Activated CD4-positive, alpha-beta T cell treated with anti-CD3 and anti-CD28 coated beads for 36 hours (primary cell): ENCODE data around the gene ANGPTL5. TPM values are rescaled to one million over a fixed set of nuclear protein-coding genes. Genes with fewer than 3 reads are reported as not detected.

Experiments used
- ATAC-seq: fragments of 200-7000 bp; cut with Tn5 transposase; one replicate; pipeline ENCODE4 v1.10.0; 2021; ENCODE audit warnings: mild to moderate bottlenecking, moderate library complexity
- CTCF ChIA-PET: fragments of 350-600 bp; sonication (Branson Sonifier 250); formaldehyde crosslinking; loops from one replicate; lab custom pipeline; 2021; ENCODE audit warnings: antibody characterized with exemption; lab: Charles Lee
- POLR2A ChIA-PET: fragments of 350-600 bp; sonication (Branson Sonifier 250); formaldehyde crosslinking; loops from one replicate; lab custom pipeline; 2021; ENCODE audit warnings: antibody characterized with exemption, inconsistent platforms; lab: Charles Lee
- DNase-seq: peaks from one replicate; pipeline ENCODE4 v3.0.0-alpha.2; 2020
- H3K27ac Mint-ChIP-seq: one replicate; pipeline ENCODE4 v1.8.0; 2021; ENCODE audit warnings: mixed read lengths
- H3K27me3 Mint-ChIP-seq: one replicate; pipeline ENCODE4 v1.8.0; 2021; ENCODE audit warnings: mixed read lengths
- H3K36me3 Mint-ChIP-seq: one replicate; pipeline ENCODE4 v1.8.0; 2021; ENCODE audit warnings: low read depth, mixed read lengths
- H3K4me1 Mint-ChIP-seq: one replicate; pipeline ENCODE4 v1.8.0; 2021; ENCODE audit warnings: mixed read lengths
- H3K4me3 Mint-ChIP-seq: one replicate; pipeline ENCODE4 v1.8.0; 2021; ENCODE audit warnings: mild to moderate bottlenecking, moderate library complexity, mixed read lengths
- H3K9me3 Mint-ChIP-seq: one replicate; pipeline ENCODE4 v1.8.0; 2021; ENCODE audit warnings: low read depth, mixed read lengths
- intact Hi-C, 2 experiments: fragments of 100-400 bp; cut with DNase I in 1 of 2; cut with micrococcal nuclease in 1 of 2; formaldehyde crosslinking; loops; one replicate each; pipeline versions ENCODE4 v1.14.2 to v1.15.1; 2022 to 2024; cut with DNase I, micrococcal nuclease
- total RNA-seq, 2 experiments: library from RNA; stranded (reverse); gene quantifications; one replicate each; pipeline ENCODE4 v1.2.3, GENCODE V29; 2021

Gene ANGPTL5
- total RNA-seq, 2 experiments from 2014 or later = not detected

- no peak for DNase-seq
- intact Hi-C loops = no loop called here
- ATAC-seq = no peak
- H3K4me1 Mint-ChIP-seq = no peaks in the 10 kb centered on the region
- ChIA-PET POLR2A (no interaction called here), CTCF (no interaction called here)
- H3K27me3 Mint-ChIP-seq = peaks cover 15% of the 10 kb centered on the region
- H3K4me3 Mint-ChIP-seq = no peak overlapping the region
- no peaks in the 10 kb centered on the region for H3K36me3 Mint-ChIP-seq
- H3K9me3 Mint-ChIP-seq = no peaks in the 10 kb centered on the region
- no peak overlapping the region for H3K27ac Mint-ChIP-seq
These were observed 30.7 kb downstream of the ANGPTL5 start for GRCh38 chr11:101885631-101886030.

- ATAC-seq (no peak), DNase-seq (no peak)
- Mint-ChIP-seq H3K36me3 (no peaks in the 10 kb centered on the region), H3K4me3 (no peak overlapping the region), H3K4me1 (no peaks in the 10 kb centered on the region), H3K9me3 (no peaks in the 10 kb centered on the region), H3K27me3 (peaks cover 20% of the 10 kb centered on the region), H3K27ac (no peak overlapping the region)
- POLR2A ChIA-PET = no interaction called here
- intact Hi-C loops = no loop called here
- CTCF ChIA-PET = no interaction called here
These were observed 34.7 kb downstream of the ANGPTL5 start for GRCh38 chr11:101881586-101881985.

GRCh38 chr11:101880222-101880621 is 36.1 kb downstream of the ANGPTL5 start:
- intact Hi-C loops = no loop called here
- no peaks in the 10 kb centered on the region for H3K4me1 Mint-ChIP-seq
- POLR2A ChIA-PET = no interaction called here
- H3K4me3 Mint-ChIP-seq = no peak overlapping the region
- CTCF ChIA-PET = interaction anchor here (0.6 to 1.5 kb wide), 3 partner anchors 20 to 414 kb away, joined by 3 to 9 read pairs (median 4); no protein-coding TSS in a partner anchor
- H3K9me3 Mint-ChIP-seq = no peaks in the 10 kb centered on the region
- DNase-seq (no peak), ATAC-seq (no peak)
- H3K36me3 Mint-ChIP-seq = no peaks in the 10 kb centered on the region
- no peak overlapping the region for H3K27ac Mint-ChIP-seq
- H3K27me3 Mint-ChIP-seq = peaks cover 18% of the 10 kb centered on the region

GRCh38 chr11:101872171-101872882 is 44.0 kb downstream of the ANGPTL5 start:
- ChIA-PET POLR2A (no interaction called here), CTCF (no interaction called here)
- H3K36me3 Mint-ChIP-seq = no peaks in the 10 kb centered on the region
- ATAC-seq (no peak), DNase-seq (no peak)
- H3K27me3 Mint-ChIP-seq = peaks cover 8% of the 10 kb centered on the region
- H3K4me1 Mint-ChIP-seq = no peaks in the 10 kb centered on the region
- no peak overlapping the region for H3K27ac Mint-ChIP-seq
- intact Hi-C loops = no loop called here
- H3K9me3 Mint-ChIP-seq = no peaks in the 10 kb centered on the region
- H3K4me3 Mint-ChIP-seq = no peak overlapping the region

- ATAC-seq = no peak
- no peak overlapping the region for H3K4me3 Mint-ChIP-seq
- ChIA-PET POLR2A (no interaction called here), CTCF (interaction anchor here (2.1 kb wide), 1 partner anchor 10 kb away, joined by 8 read pairs; no protein-coding TSS in a partner anchor)
- intact Hi-C loops = no loop called here
- H3K36me3 Mint-ChIP-seq = no peaks in the 10 kb centered on the region
- DNase-seq = no peak
- H3K27ac Mint-ChIP-seq = no peak overlapping the region
- peaks cover 6% of the 10 kb centered on the region for H3K27me3 Mint-ChIP-seq
- no peaks in the 10 kb centered on the region for H3K4me1 Mint-ChIP-seq
- H3K9me3 Mint-ChIP-seq = no peaks in the 10 kb centered on the region
These were observed 45.8 kb downstream of the ANGPTL5 start for GRCh38 chr11:101870510-101870909.

GRCh38 chr11:101867951-101868350 is 48.4 kb downstream of the ANGPTL5 start:
- Mint-ChIP-seq H3K36me3 (no peaks in the 10 kb centered on the region), H3K4me1 (no peaks in the 10 kb centered on the region), H3K27me3 (peaks cover 8% of the 10 kb centered on the region), H3K9me3 (peaks cover 5% of the 10 kb centered on the region), H3K4me3 (no peak overlapping the region), H3K27ac (no peak overlapping the region)
- intact Hi-C loops = no loop called here
- ChIA-PET CTCF (interaction anchor here (0.9 kb wide), 1 partner anchor 140 kb away, joined by 3 read pairs; no protein-coding TSS in a partner anchor), POLR2A (no interaction called here)
- no peak for DNase-seq
- no peak for ATAC-seq

GRCh38 chr11:101866619-101867491 is 49.5 kb downstream of the ANGPTL5 start:
- CTCF ChIA-PET = interaction anchor here (9.1 kb wide), 1 partner anchor 141 kb away, joined by 104 read pairs; no protein-coding TSS in a partner anchor

GRCh38 chr11:101864098-101864497 is 52.2 kb downstream of the ANGPTL5 start:
- POLR2A ChIA-PET = no interaction called here
- peaks cover 11% of the 10 kb centered on the region for H3K27me3 Mint-ChIP-seq
- no peak for DNase-seq
- peaks cover 5% of the 10 kb centered on the region for H3K9me3 Mint-ChIP-seq
- CTCF ChIA-PET = interaction anchor here (0.7 to 9.1 kb wide), 3 partner anchors 30 to 229 kb away, joined by 3 to 104 read pairs (median 4); no protein-coding TSS in a partner anchor
- H3K27ac Mint-ChIP-seq = no peak overlapping the region
- no peak for ATAC-seq
- no peaks in the 10 kb centered on the region for H3K4me1 Mint-ChIP-seq
- intact Hi-C loops = no loop called here
- no peaks in the 10 kb centered on the region for H3K36me3 Mint-ChIP-seq
- no peak overlapping the region for H3K4me3 Mint-ChIP-seq

More at GRCh38 chr11:101866619-101867491, 49.5 kb downstream of the ANGPTL5 start:
- no peak for DNase-seq
- POLR2A ChIA-PET = no interaction called here
- H3K27me3 Mint-ChIP-seq = peaks cover 14% of the 10 kb centered on the region
- H3K36me3 Mint-ChIP-seq = no peaks in the 10 kb centered on the region
- peaks cover 5% of the 10 kb centered on the region for H3K9me3 Mint-ChIP-seq
- no peaks in the 10 kb centered on the region for H3K4me1 Mint-ChIP-seq
- no peak for ATAC-seq
- H3K4me3 Mint-ChIP-seq = no peak overlapping the region
- intact Hi-C loops = no loop called here
- no peak overlapping the region for H3K27ac Mint-ChIP-seq

- Mint-ChIP-seq H3K9me3 (peaks cover 5% of the 10 kb centered on the region), H3K36me3 (no peaks in the 10 kb centered on the region), H3K27ac (no peak overlapping the region), H3K27me3 (peaks cover 11% of the 10 kb centered on the region), H3K4me3 (no peak overlapping the region), H3K4me1 (no peaks in the 10 kb centered on the region)
- DNase-seq (no peak), ATAC-seq (no peak)
- intact Hi-C loops = no loop called here
- ChIA-PET CTCF (interaction anchor here (0.7 to 9.1 kb wide), 3 partner anchors 29 to 147 kb away, joined by 3 to 104 read pairs (median 4); no protein-coding TSS in a partner anchor), POLR2A (no interaction called here)
These were observed 53.0 kb downstream of the ANGPTL5 start for GRCh38 chr11:101863361-101863760.

- ChIA-PET CTCF (interaction anchor here (0.6 to 9.1 kb wide), 3 partner anchors 19 to 146 kb away, joined by 3 to 104 read pairs (median 3); no protein-coding TSS in a partner anchor), POLR2A (no interaction called here)
- Mint-ChIP-seq H3K36me3 (no peaks in the 10 kb centered on the region), H3K9me3 (peaks cover 5% of the 10 kb centered on the region), H3K27ac (no peak overlapping the region), H3K4me1 (no peaks in the 10 kb centered on the region), H3K4me3 (no peak overlapping the region), H3K27me3 (peaks cover 11% of the 10 kb centered on the region)
- ATAC-seq (no peak), DNase-seq (no peak)
- intact Hi-C loops = no loop called here
These were observed 53.7 kb downstream of the ANGPTL5 start for GRCh38 chr11:101862391-101863233.
